CD8-positive, alpha-beta memory T cell (primary cell): ENCODE data around the gene TNIK. TPM values are rescaled to one million over a fixed set of nuclear protein-coding genes. Genes with fewer than 3 reads are reported as not detected.
A peak's percentile ranks its signal among the peaks of the same experiment; 100 is the strongest.

Experiments used
- CTCF ChIA-PET: fragments of 350-600 bp; sonication (Branson Sonifier 250); formaldehyde crosslinking; loops from one replicate; lab custom pipeline; 2021; ENCODE audit warnings: antibody characterized with exemption; lab: Charles Lee
- POLR2A ChIA-PET: fragments of 350-600 bp; sonication (Branson Sonifier 250); formaldehyde crosslinking; loops from one replicate; lab custom pipeline; 2021; ENCODE audit warnings: antibody characterized with exemption; lab: Charles Lee
- DNase-seq, 5 donors: peaks; one replicate each; pipeline versions ENCODE4 v3.0.0 to v3.0.0-alpha.2; 2020 to 2022; ENCODE audit warnings: mixed read lengths in 1 of 5
- H3K27ac ChIP-seq: one replicate; pipeline ENCODE4 v1.7.0; 2013; ENCODE audit warnings: low read depth, mild to moderate bottlenecking, low read length, moderate library complexity
- H3K27me3 ChIP-seq: 2 replicates; pipeline ENCODE4 v1.7.0; 2013; ENCODE audit warnings: low read length, mild to moderate bottlenecking; ENCODE audit not compliant: insufficient read depth, poor library complexity, severe bottlenecking
- H3K36me3 ChIP-seq: 2 replicates; pipeline ENCODE4 v1.7.0; 2013; ENCODE audit warnings: mild to moderate bottlenecking, low read length, moderate library complexity; ENCODE audit not compliant: insufficient read depth
- H3K4me1 ChIP-seq: 2 replicates; pipeline ENCODE4 v1.7.0; 2013; ENCODE audit warnings: mild to moderate bottlenecking, low read length, moderate library complexity; ENCODE audit not compliant: insufficient read depth
- H3K4me3 ChIP-seq: 2 replicates; pipeline ENCODE4 v1.7.0; 2013; ENCODE audit warnings: mild to moderate bottlenecking, low read length
- H3K9me3 ChIP-seq: 2 replicates; pipeline ENCODE4 v1.7.0; 2013; ENCODE audit warnings: mild to moderate bottlenecking, low read length
- H3K27ac Mint-ChIP-seq, 8 donors: one replicate each; pipeline ENCODE4 v1.8.0; 2020 to 2021; ENCODE audit warnings: mixed read lengths in 8 of 8, mild to moderate bottlenecking in 6 of 8, inconsistent platforms in 3 of 8, moderate library complexity in 3 of 8
- H3K27me3 Mint-ChIP-seq, 2 donors: one replicate each; pipeline ENCODE4 v1.8.0; 2020 to 2021; ENCODE audit warnings: mixed read lengths in 2 of 2, mild to moderate bottlenecking in 1 of 2, moderate library complexity in 1 of 2
- H3K36me3 Mint-ChIP-seq, 3 donors: one replicate each; pipeline ENCODE4 v1.8.0; 2020 to 2021; ENCODE audit warnings: mixed read lengths in 3 of 3, inconsistent platforms in 1 of 3, mild to moderate bottlenecking in 1 of 3
- H3K4me1 Mint-ChIP-seq, 3 donors: one replicate each; pipeline ENCODE4 v1.8.0; 2020 to 2021; ENCODE audit warnings: mixed read lengths in 3 of 3, inconsistent platforms in 1 of 3, mild to moderate bottlenecking in 1 of 3
- H3K4me3 Mint-ChIP-seq, 7 donors: one replicate each; pipeline ENCODE4 v1.8.0; 2020 to 2021; ENCODE audit warnings: mixed read lengths in 7 of 7, mild to moderate bottlenecking in 6 of 7, moderate library complexity in 4 of 7, inconsistent platforms in 2 of 7
- H3K9me3 Mint-ChIP-seq, 5 donors: one replicate each; pipeline ENCODE4 v1.8.0; 2020 to 2022; ENCODE audit warnings: mixed read lengths in 5 of 5, mild to moderate bottlenecking in 3 of 5, moderate library complexity in 2 of 5, inconsistent platforms in 1 of 5
- polyA plus RNA-seq: library from polyadenylated mRNA; unstranded; fragments of 300-500 nt; fragmentation: Illumina TruSeq; gene quantifications from one replicate; pipeline ENCODE4 v1.2.3, GENCODE V29; 2021
- total RNA-seq, 2 experiments: library from RNA; stranded (reverse); gene quantifications; one replicate each; pipeline ENCODE4 v1.2.3, GENCODE V29; 2021

TNIK gene
- total and polyA plus RNA-seq, 3 experiments from 2014 or later: 15.9 to 19.2 (median 17.7) TPM

GRCh38 chr3:171254315-171254714, 205.9 kb downstream of the TNIK start:
- H3K4me1 Mint-ChIP-seq: peaks cover 82 to 87% (median 86%) of the 10 kb centered on the region in 3 donors
- no peaks in the 10 kb centered on the region for H3K9me3 ChIP-seq
- H3K36me3 ChIP-seq: no peaks in the 10 kb centered on the region
- no peak for DNase-seq
- peaks cover 95% of the 10 kb centered on the region for H3K4me1 ChIP-seq
- no peaks in the 10 kb centered on the region for H3K27me3 ChIP-seq
- H3K36me3 Mint-ChIP-seq: peaks cover 0 to 6% (median 1%) of the 10 kb centered on the region in 3 donors
- H3K27ac ChIP-seq: no peak overlapping the region
- peak overlapping the region; percentile 5 for H3K4me3 ChIP-seq
- H3K9me3 Mint-ChIP-seq: no peaks in the 10 kb centered on the region
- CTCF ChIA-PET: no interaction called here
- H3K4me3 Mint-ChIP-seq: peak overlapping the region in 5 of 7 donors; percentile 19 to 79 (median 67)
- POLR2A ChIA-PET: no interaction called here
- H3K27ac Mint-ChIP-seq: peak overlapping the region; percentile 87 to 98 (median 94)
- no peaks in the 10 kb centered on the region for H3K27me3 Mint-ChIP-seq

- Histone ChIP-seq H3K27ac (no peak overlapping the region), H3K4me3 (no peak overlapping the region), H3K9me3 (no peaks in the 10 kb centered on the region), H3K4me1 (peaks cover 95% of the 10 kb centered on the region), H3K36me3 (no peaks in the 10 kb centered on the region), H3K27me3 (no peaks in the 10 kb centered on the region)
- peaks cover 0 to 2% (median 1%) of the 10 kb centered on the region in 3 donors for H3K36me3 Mint-ChIP-seq
- peak overlapping the region in 1 of 7 donors; percentile 5 for H3K4me3 Mint-ChIP-seq
- no peaks in the 10 kb centered on the region for H3K9me3 Mint-ChIP-seq
- peak in 3 of 5 donors; percentile 13 to 63 (median 22) for DNase-seq
- CTCF ChIA-PET: no interaction called here
- peaks cover 61 to 66% (median 62%) of the 10 kb centered on the region in 3 donors for H3K4me1 Mint-ChIP-seq
- POLR2A ChIA-PET: no interaction called here
- peak overlapping the region in 7 of 8 donors; percentile 24 to 90 (median 55) for H3K27ac Mint-ChIP-seq
- no peaks in the 10 kb centered on the region for H3K27me3 Mint-ChIP-seq
Measured at GRCh38 chr3:171251835-171252234, 208.4 kb downstream of the TNIK start.

GRCh38 chr3:171250444-171250843, 209.8 kb downstream of the TNIK start:
- POLR2A ChIA-PET: no interaction called here
- peaks cover 47 to 52% (median 48%) of the 10 kb centered on the region in 3 donors for H3K4me1 Mint-ChIP-seq
- H3K27ac ChIP-seq: no peak overlapping the region

GRCh38 chr3:171249245-171249644, 211.0 kb downstream of the TNIK start:
- ChIA-PET POLR2A (interaction anchor here (0.9 kb wide), 1 partner anchor 211 kb away, joined by 3 read pairs; the partner anchor contains the start of gene TNIK), CTCF (interaction anchor here (0.9 to 1.1 kb wide), 4 partner anchors 13 to 318 kb away, joined by 3 to 5 read pairs (median 3); no protein-coding TSS in a partner anchor)
- H3K4me3 Mint-ChIP-seq: no peak overlapping the region
- H3K4me1 Mint-ChIP-seq: peaks cover 36 to 40% (median 39%) of the 10 kb centered on the region in 3 donors
- peaks cover 0 to 1% (median 1%) of the 10 kb centered on the region in 3 donors for H3K36me3 Mint-ChIP-seq
- no peaks in the 10 kb centered on the region for H3K27me3 ChIP-seq
- H3K9me3 Mint-ChIP-seq: no peaks in the 10 kb centered on the region
- no peak overlapping the region for H3K27ac ChIP-seq
- no peaks in the 10 kb centered on the region for H3K36me3 ChIP-seq
- no peaks in the 10 kb centered on the region for H3K27me3 Mint-ChIP-seq
- H3K4me3 ChIP-seq: no peak overlapping the region
- no peaks in the 10 kb centered on the region for H3K9me3 ChIP-seq
- DNase-seq: no peak
- peaks cover 83% of the 10 kb centered on the region for H3K4me1 ChIP-seq
- peak overlapping the region in 2 of 8 donors; percentile 42 to 68 for H3K27ac Mint-ChIP-seq

More at GRCh38 chr3:171250444-171250843, 209.8 kb downstream of the TNIK start:
- H3K27me3 Mint-ChIP-seq: no peaks in the 10 kb centered on the region
- H3K9me3 Mint-ChIP-seq: no peaks in the 10 kb centered on the region
- H3K27ac Mint-ChIP-seq: peak overlapping the region in 2 of 8 donors; percentile 26 to 47
- no peaks in the 10 kb centered on the region for H3K36me3 ChIP-seq
- CTCF ChIA-PET: interaction anchor here (1.1 kb wide), 2 partner anchors 26 to 317 kb away, joined by 3 to 5 read pairs; no protein-coding TSS in a partner anchor
- H3K27me3 ChIP-seq: no peaks in the 10 kb centered on the region
- no peaks in the 10 kb centered on the region for H3K9me3 ChIP-seq
- peaks cover 95% of the 10 kb centered on the region for H3K4me1 ChIP-seq
- peak overlapping the region in 1 of 7 donors; percentile 23 for H3K4me3 Mint-ChIP-seq
- no peak for DNase-seq
- H3K4me3 ChIP-seq: no peak overlapping the region
- H3K36me3 Mint-ChIP-seq: peaks cover 0 to 1% (median 1%) of the 10 kb centered on the region in 3 donors

GRCh38 chr3:171248426-171249111, 211.6 kb downstream of the TNIK start:
- H3K27ac ChIP-seq: no peak overlapping the region
- Mint-ChIP-seq H3K36me3 (peaks cover 0 to 1% (median 1%) of the 10 kb centered on the region in 3 donors), H3K27ac (peak overlapping the region in 2 of 8 donors; percentile 34 to 68), H3K4me3 (no peak overlapping the region), H3K9me3 (no peaks in the 10 kb centered on the region), H3K27me3 (no peaks in the 10 kb centered on the region), H3K4me1 (peaks cover 30 to 33% (median 32%) of the 10 kb centered on the region in 3 donors)
- H3K27me3 ChIP-seq: no peaks in the 10 kb centered on the region
- H3K9me3 ChIP-seq: no peaks in the 10 kb centered on the region
- H3K36me3 ChIP-seq: no peaks in the 10 kb centered on the region
- CTCF ChIA-PET: interaction anchor here (0.9 kb wide), 1 partner anchor 12 kb away, joined by 3 read pairs; no protein-coding TSS in a partner anchor
- POLR2A ChIA-PET: interaction anchor here (0.9 kb wide), 1 partner anchor 212 kb away, joined by 3 read pairs; the partner anchor contains the start of gene TNIK
- peaks cover 77% of the 10 kb centered on the region for H3K4me1 ChIP-seq
- H3K4me3 ChIP-seq: peak overlapping the region; percentile 8
- DNase-seq: no peak

GRCh38 chr3:171245796-171246765, 214.1 kb downstream of the TNIK start:
- ChIA-PET POLR2A (no interaction called here), CTCF (no interaction called here)
- H3K4me1 Mint-ChIP-seq: peaks cover 11 to 15% (median 12%) of the 10 kb centered on the region in 3 donors
- H3K9me3 Mint-ChIP-seq: peaks cover 0 to 2% (median 0%) of the 10 kb centered on the region in 5 donors
- H3K4me3 Mint-ChIP-seq: no peak overlapping the region
- H3K27me3 Mint-ChIP-seq: no peaks in the 10 kb centered on the region
- H3K36me3 Mint-ChIP-seq: peaks cover 0 to 3% (median 3%) of the 10 kb centered on the region in 3 donors
- Histone ChIP-seq H3K36me3 (no peaks in the 10 kb centered on the region), H3K27me3 (no peaks in the 10 kb centered on the region), H3K4me1 (peaks cover 53% of the 10 kb centered on the region), H3K27ac (no peak overlapping the region), H3K9me3 (no peaks in the 10 kb centered on the region), H3K4me3 (no peak overlapping the region)
- no peak overlapping the region for H3K27ac Mint-ChIP-seq
- DNase-seq: no peak

- Mint-ChIP-seq H3K36me3 (peaks cover 0 to 3% (median 3%) of the 10 kb centered on the region in 3 donors), H3K27me3 (no peaks in the 10 kb centered on the region), H3K4me3 (no peak overlapping the region), H3K4me1 (peaks cover 7 to 8% (median 8%) of the 10 kb centered on the region in 3 donors), H3K9me3 (peaks cover 0 to 2% (median 0%) of the 10 kb centered on the region in 5 donors), H3K27ac (no peak overlapping the region)
- Histone ChIP-seq H3K4me1 (peaks cover 26% of the 10 kb centered on the region), H3K27me3 (no peaks in the 10 kb centered on the region), H3K9me3 (no peaks in the 10 kb centered on the region), H3K36me3 (no peaks in the 10 kb centered on the region), H3K4me3 (no peak overlapping the region), H3K27ac (no peak overlapping the region)
- ChIA-PET POLR2A (no interaction called here), CTCF (interaction anchor here (1.2 kb wide), 1 partner anchor 202 kb away, joined by 3 read pairs; no protein-coding TSS in a partner anchor)
- no peak for DNase-seq
Measured at GRCh38 chr3:171242951-171243350, 217.3 kb downstream of the TNIK start.
